ENCODE data around the gene ITIH4. TPM values are rescaled to one million over a fixed set of nuclear protein-coding genes. Genes with fewer than 3 reads are reported as not detected.

Gene ITIH4
- total RNA-seq, 2 donors from 2014 or later: 6.0 to 6.2 TPM

DNA sequence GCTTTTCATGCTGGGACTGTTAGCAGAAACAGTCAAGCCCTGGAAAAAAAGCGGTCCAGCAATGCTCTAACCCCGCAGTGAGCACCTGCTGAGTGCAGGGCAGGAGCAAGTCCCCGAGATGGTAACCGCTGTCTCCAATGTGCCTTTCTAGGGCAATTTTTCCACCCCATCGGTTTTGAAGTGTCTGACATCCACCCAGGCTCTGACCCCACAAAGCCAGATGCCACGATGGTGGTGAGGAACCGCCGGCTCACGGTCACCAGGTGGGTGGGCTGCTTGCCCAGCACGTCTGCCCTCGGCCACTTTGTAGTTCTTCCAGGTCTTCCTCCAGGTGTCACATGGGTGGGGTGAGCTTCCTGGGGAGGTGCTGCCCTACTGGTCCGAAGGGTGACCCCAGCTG, 39.1 kb downstream of the ITIH4 start:
- H3K36me3 Mint-ChIP-seq (ENCODE audit: low read depth): no peaks in the 10 kb centered on the region
- DNase-seq: no peak
- Histone ChIP-seq H3K27me3 (ENCODE audit: control insufficient read depth, insufficient read depth, low read length, poor library complexity, severe bottlenecking) (no peaks in the 10 kb centered on the region), H3K4me1 (ENCODE audit: control insufficient read depth, insufficient read depth, low read length) (no peaks in the 10 kb centered on the region), H3K9me3 (ENCODE audit: control insufficient read depth, low read length) (no peaks in the 10 kb centered on the region), H3K36me3 (ENCODE audit: control insufficient read depth, insufficient read depth, low read length) (no peaks in the 10 kb centered on the region), H3K9ac (ENCODE audit: extremely low read depth, low read length, poor library complexity, severe bottlenecking) (no peak overlapping the region), H3K27ac (ENCODE audit: low read depth, low read length) (no peak overlapping the region), H3K4me3 (ENCODE audit: low read length) (no peak overlapping the region)
- TF ChIP-seq, protein P1, sequence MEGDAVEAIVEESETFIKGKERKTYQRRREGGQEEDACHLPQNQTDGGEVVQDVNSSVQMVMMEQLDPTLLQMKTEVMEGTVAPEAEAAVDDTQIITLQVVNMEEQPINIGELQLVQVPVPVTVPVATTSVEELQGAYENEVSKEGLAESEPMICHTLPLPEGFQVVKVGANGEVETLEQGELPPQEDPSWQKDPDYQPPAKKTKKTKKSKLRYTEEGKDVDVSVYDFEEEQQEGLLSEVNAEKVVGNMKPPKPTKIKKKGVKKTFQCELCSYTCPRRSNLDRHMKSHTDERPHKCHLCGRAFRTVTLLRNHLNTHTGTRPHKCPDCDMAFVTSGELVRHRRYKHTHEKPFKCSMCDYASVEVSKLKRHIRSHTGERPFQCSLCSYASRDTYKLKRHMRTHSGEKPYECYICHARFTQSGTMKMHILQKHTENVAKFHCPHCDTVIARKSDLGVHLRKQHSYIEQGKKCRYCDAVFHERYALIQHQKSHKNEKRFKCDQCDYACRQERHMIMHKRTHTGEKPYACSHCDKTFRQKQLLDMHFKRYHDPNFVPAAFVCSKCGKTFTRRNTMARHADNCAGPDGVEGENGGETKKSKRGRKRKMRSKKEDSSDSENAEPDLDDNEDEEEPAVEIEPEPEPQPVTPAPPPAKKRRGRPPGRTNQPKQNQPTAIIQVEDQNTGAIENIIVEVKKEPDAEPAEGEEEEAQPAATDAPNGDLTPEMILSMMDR (conservative IDR thresholded peaks at IDR 0.05): no peak
- no peak overlapping the region for H3K27ac Mint-ChIP-seq
- 90% methylated on average over 8 to 12 of the region's 12 CpGs for WGBS, 2 experiments (ENCODE audit: insufficient coverage in 1 of 2, insufficient read length in 1 of 2)
- H3K4me1 Mint-ChIP-seq: no peaks in the 10 kb centered on the region
- no peak overlapping the region for H3K4me3 Mint-ChIP-seq
- H3K9me3 Mint-ChIP-seq: no peaks in the 10 kb centered on the region
- no peaks in the 10 kb centered on the region for H3K27me3 Mint-ChIP-seq (ENCODE audit: insufficient read depth)

DNA sequence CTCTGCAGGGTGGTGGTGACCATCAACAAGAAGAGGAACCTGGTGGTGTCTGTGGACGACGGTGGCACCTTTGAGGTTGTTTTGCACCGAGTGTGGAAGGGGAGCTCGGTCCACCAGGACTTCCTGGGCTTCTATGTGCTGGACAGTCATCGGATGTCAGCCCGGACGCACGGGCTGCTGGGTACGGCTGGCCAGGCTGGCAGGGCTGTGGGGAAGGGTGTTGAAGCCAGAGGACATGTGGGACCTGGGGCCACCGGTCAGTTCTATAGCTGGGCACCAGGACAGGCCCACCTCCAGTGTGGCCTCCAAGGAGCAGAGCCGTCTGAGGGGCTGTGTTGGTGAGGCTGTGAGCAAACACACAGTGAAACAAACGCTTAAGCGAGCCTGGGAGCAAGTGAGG, 39.7 kb downstream of the ITIH4 start:
- Histone ChIP-seq H3K4me3 (ENCODE audit: low read length) (no peak overlapping the region), H3K9me3 (ENCODE audit: control insufficient read depth, low read length) (no peaks in the 10 kb centered on the region), H3K27ac (ENCODE audit: low read depth, low read length) (no peak overlapping the region), H3K4me1 (ENCODE audit: control insufficient read depth, insufficient read depth, low read length) (no peaks in the 10 kb centered on the region), H3K27me3 (ENCODE audit: control insufficient read depth, insufficient read depth, low read length, poor library complexity, severe bottlenecking) (no peaks in the 10 kb centered on the region), H3K36me3 (ENCODE audit: control insufficient read depth, insufficient read depth, low read length) (no peaks in the 10 kb centered on the region), H3K9ac (ENCODE audit: extremely low read depth, low read length, poor library complexity, severe bottlenecking) (no peak overlapping the region)
- H3K27me3 Mint-ChIP-seq (ENCODE audit: insufficient read depth): no peaks in the 10 kb centered on the region
- 90 to 96% methylated on average over 9 to 13 of the region's 13 CpGs for WGBS, 2 experiments (ENCODE audit: insufficient coverage in 1 of 2, insufficient read length in 1 of 2)
- no peak for DNase-seq
- TF ChIP-seq, protein P1 (conservative IDR thresholded peaks at IDR 0.05): no peak
- no peak overlapping the region for H3K27ac Mint-ChIP-seq
- H3K9me3 Mint-ChIP-seq: no peaks in the 10 kb centered on the region
- H3K4me1 Mint-ChIP-seq: no peaks in the 10 kb centered on the region
- no peaks in the 10 kb centered on the region for H3K36me3 Mint-ChIP-seq (ENCODE audit: low read depth)
- H3K4me3 Mint-ChIP-seq: no peak overlapping the region

DNA sequence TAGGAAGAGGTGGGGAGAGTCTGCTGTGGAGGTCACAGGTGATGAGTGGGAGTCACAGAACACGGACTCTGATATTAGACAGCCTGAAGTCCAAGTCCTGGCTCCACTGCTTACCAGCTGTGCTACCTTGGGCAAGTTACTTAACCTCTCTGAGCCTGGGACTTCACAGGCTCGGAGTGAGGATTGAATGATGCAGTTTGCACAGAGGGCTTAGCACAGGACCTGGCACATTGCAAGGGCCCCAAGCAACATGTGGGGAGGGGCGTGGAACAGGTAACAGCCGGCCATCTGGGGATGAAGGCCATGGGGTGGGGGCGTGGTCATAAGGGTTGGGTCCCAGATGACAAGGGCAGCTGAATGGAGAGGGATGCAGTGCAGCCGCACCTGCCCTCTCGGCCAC, 40.1 kb downstream of the ITIH4 start:
- no peaks in the 10 kb centered on the region for H3K36me3 ChIP-seq (ENCODE audit: control insufficient read depth, insufficient read depth, low read length)
- no peak overlapping the region for H3K9ac ChIP-seq (ENCODE audit: extremely low read depth, low read length, poor library complexity, severe bottlenecking)
- WGBS, 2 experiments (ENCODE audit: insufficient coverage in 1 of 2, insufficient read length in 1 of 2): 86 to 100% methylated on average over 3 to 7 of the region's 7 CpGs
- Mint-ChIP-seq H3K9me3 (no peaks in the 10 kb centered on the region), H3K4me1 (no peaks in the 10 kb centered on the region), H3K4me3 (no peak overlapping the region), H3K36me3 (ENCODE audit: low read depth) (no peaks in the 10 kb centered on the region), H3K27ac (no peak overlapping the region), H3K27me3 (ENCODE audit: insufficient read depth) (no peaks in the 10 kb centered on the region)
- H3K9me3 ChIP-seq (ENCODE audit: control insufficient read depth, low read length): no peaks in the 10 kb centered on the region
- no peak overlapping the region for H3K4me3 ChIP-seq (ENCODE audit: low read length)
- no peak overlapping the region for H3K27ac ChIP-seq (ENCODE audit: low read depth, low read length)
- DNase-seq: no peak
- H3K27me3 ChIP-seq (ENCODE audit: control insufficient read depth, insufficient read depth, low read length, poor library complexity, severe bottlenecking): no peaks in the 10 kb centered on the region
- no peaks in the 10 kb centered on the region for H3K4me1 ChIP-seq (ENCODE audit: control insufficient read depth, insufficient read depth, low read length)
- TF ChIP-seq, protein P1 (conservative IDR thresholded peaks at IDR 0.05): no peak
